Measurements from ENCODE around the gene TNFRSF12A. TPM values are rescaled to one million over a fixed set of nuclear protein-coding genes. Genes with fewer than 3 reads are reported as not detected.

Gene TNFRSF12A
- total and polyA plus RNA-seq, 2 donors (not counting 1 experiment from before 2014, with no cell fraction given) = 80.7 to 196 TPM

DNA sequence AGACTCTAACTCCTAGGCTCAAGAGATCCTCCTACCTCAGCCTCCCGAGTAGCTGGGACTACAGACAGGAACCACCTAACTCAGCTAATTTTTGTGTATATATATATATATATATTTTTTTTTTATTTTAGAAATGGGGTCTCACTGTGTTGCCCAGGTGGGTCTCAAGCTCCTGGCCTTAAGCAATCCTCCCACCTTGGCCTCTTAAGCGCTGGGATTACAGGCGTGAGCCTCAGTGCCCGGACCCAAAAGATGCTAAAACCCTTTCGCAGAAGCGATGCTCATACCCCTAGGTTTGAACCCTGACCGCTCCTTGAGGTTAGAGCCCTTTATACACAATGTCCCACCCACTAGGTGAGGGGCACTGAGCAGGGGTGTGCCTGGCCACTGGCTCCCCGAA, 9.7 kb upstream of the TNFRSF12A start:
- Histone ChIP-seq H3K4me3 (replicated peaks in 1 of 4; ENCODE audit: control extremely low read depth in 1 of 4, insufficient read depth in 1 of 4, low read depth in 3 of 4, low read length in 4 of 4) (no peak overlapping the region), H3K27me3 (ENCODE audit: control insufficient read depth, insufficient read depth, low read length) (peaks cover 34% of the 10 kb centered on the region), H3K36me3 (ENCODE audit: control insufficient read depth, insufficient read depth, low read length) (no peaks in the 10 kb centered on the region), H3K79me2 (ENCODE audit: control insufficient read depth, insufficient read depth, low read length) (no peaks in the 10 kb centered on the region), H3K27ac (ENCODE audit: insufficient read depth, low read length) (no peak overlapping the region), H4K20me1 (ENCODE audit: control insufficient read depth, extremely low read depth, insufficient read depth, low read length) (no peaks in the 10 kb centered on the region), H3K9me3 (ENCODE audit: control insufficient read depth, insufficient read depth, low read depth, low read length) (no peaks in the 10 kb centered on the region), H2AFZ (ENCODE audit: low read length) (no peak overlapping the region), H3K4me1 (ENCODE audit: control insufficient read depth, extremely low read depth, insufficient read depth, low read length) (no peaks in the 10 kb centered on the region), H3K4me2 (ENCODE audit: extremely low read depth, insufficient read depth, low read length) (no peak overlapping the region), H3K9ac (ENCODE audit: insufficient read depth, low read length) (no peak overlapping the region)
- no peak for TF ChIP-seq CTCF (conservative IDR thresholded peaks at IDR 0.05 in 1 of 2, IDR thresholded peaks at IDR 0.05 in 1 of 2; ENCODE audit: low read depth in 1 of 2, low read length in 2 of 2)
- no peak for TF ChIP-seq EZH2 (IDR thresholded peaks at IDR 0.05; ENCODE audit: low read length, missing control alignments)
- no peak for DNase-seq (ENCODE audit: low read depth in 2 of 2)

GRCh38 chr16:3012246-3012645, 7.9 kb upstream of the TNFRSF12A start:
- H2AFZ ChIP-seq (ENCODE audit: low read length) = no peak overlapping the region
- no peaks in the 10 kb centered on the region for H3K4me1 ChIP-seq (ENCODE audit: control insufficient read depth, extremely low read depth, insufficient read depth, low read length)
- TF ChIP-seq CTCF (conservative IDR thresholded peaks at IDR 0.05 in 1 of 2, IDR thresholded peaks at IDR 0.05 in 1 of 2; ENCODE audit: low read depth in 1 of 2, low read length in 2 of 2) = no peak
- peak; percentile 17 for TF ChIP-seq EZH2 (IDR thresholded peaks at IDR 0.05; ENCODE audit: low read length, missing control alignments)
- DNase-seq (ENCODE audit: low read depth in 2 of 2) = no peak
- no peak overlapping the region for H3K27ac ChIP-seq (ENCODE audit: insufficient read depth, low read length)
- H3K79me2 ChIP-seq (ENCODE audit: control insufficient read depth, insufficient read depth, low read length) = no peaks in the 10 kb centered on the region
- H3K27me3 ChIP-seq (ENCODE audit: control insufficient read depth, insufficient read depth, low read length) = peaks cover 34% of the 10 kb centered on the region
- H3K4me2 ChIP-seq (ENCODE audit: extremely low read depth, insufficient read depth, low read length) = no peak overlapping the region
- H3K36me3 ChIP-seq (ENCODE audit: control insufficient read depth, insufficient read depth, low read length) = no peaks in the 10 kb centered on the region
- no peak overlapping the region for H3K4me3 ChIP-seq (replicated peaks in 1 of 4; ENCODE audit: control extremely low read depth in 1 of 4, insufficient read depth in 1 of 4, low read depth in 3 of 4, low read length in 4 of 4)
- no peak overlapping the region for H3K9ac ChIP-seq (ENCODE audit: insufficient read depth, low read length)
- no peaks in the 10 kb centered on the region for H3K9me3 ChIP-seq (ENCODE audit: control insufficient read depth, insufficient read depth, low read depth, low read length)
- no peaks in the 10 kb centered on the region for H4K20me1 ChIP-seq (ENCODE audit: control insufficient read depth, extremely low read depth, insufficient read depth, low read length)

- TF ChIP-seq EZH2 (IDR thresholded peaks at IDR 0.05; ENCODE audit: low read length, missing control alignments) = no peak
- no peak for TF ChIP-seq CTCF (conservative IDR thresholded peaks at IDR 0.05 in 1 of 2, IDR thresholded peaks at IDR 0.05 in 1 of 2; ENCODE audit: low read depth in 1 of 2, low read length in 2 of 2)
- H3K4me1 ChIP-seq (ENCODE audit: control insufficient read depth, extremely low read depth, insufficient read depth, low read length) = no peaks in the 10 kb centered on the region
- H3K4me2 ChIP-seq (ENCODE audit: extremely low read depth, insufficient read depth, low read length) = no peak within 1 kb of the TSS
- DNase-seq (ENCODE audit: low read depth in 2 of 2) = no peak
- peaks cover 34% of the 10 kb centered on the region for H3K27me3 ChIP-seq (ENCODE audit: control insufficient read depth, insufficient read depth, low read length)
- no peak within 1 kb of the TSS for H3K27ac ChIP-seq (ENCODE audit: insufficient read depth, low read length)
- H2AFZ ChIP-seq (ENCODE audit: low read length) = no peak within 1 kb of the TSS
- no peaks in the 10 kb centered on the region for H4K20me1 ChIP-seq (ENCODE audit: control insufficient read depth, extremely low read depth, insufficient read depth, low read length)
- no peaks in the 10 kb centered on the region for H3K9me3 ChIP-seq (ENCODE audit: control insufficient read depth, insufficient read depth, low read depth, low read length)
- H3K9ac ChIP-seq (ENCODE audit: insufficient read depth, low read length) = no peak within 1 kb of the TSS
- H3K36me3 ChIP-seq (ENCODE audit: control insufficient read depth, insufficient read depth, low read length) = no peaks in the 10 kb centered on the region
- no peak within 1 kb of the TSS for H3K4me3 ChIP-seq (replicated peaks in 1 of 4; ENCODE audit: control extremely low read depth in 1 of 4, insufficient read depth in 1 of 4, low read depth in 3 of 4, low read length in 4 of 4)
- H3K79me2 ChIP-seq (ENCODE audit: control insufficient read depth, insufficient read depth, low read length) = no peaks in the 10 kb centered on the region
Measured at GRCh38 chr16:3012828-3013420, 7.2 kb upstream of the TNFRSF12A start, which contains the start of gene CLDN9. Gene CLDN9 (plus strand): TSS chr16:3012923. CDS start chr16:3013363, 440 bp downstream.
